Upper lobe of left lung (tissue), 6 donors: ENCODE data around the gene HEG1. TPM values are rescaled to one million over a fixed set of nuclear protein-coding genes. Genes with fewer than 3 reads are reported as not detected.

ENCODE experiments used
- ATAC-seq, 2 donors: fragments of 200-7000 bp; cut with Tn5 transposase; one replicate each; pipeline ENCODE4 v1.9.1; 2022; ENCODE audit warnings: mild to moderate bottlenecking in 2 of 2, moderate library complexity in 2 of 2; ENCODE audit not compliant: low FRiP score in 2 of 2
- DNase-seq, 2 donors: peaks; one replicate each; pipeline ENCODE4 v3.0.0-alpha.2; 2019 to 2020
- H3K27ac ChIP-seq, 4 donors: fragments of 200-600 bp; sonication (generic); one replicate each; pipeline ENCODE4 v1.5.1; 2016 to 2019
- H3K27me3 ChIP-seq, 4 donors: fragments of 200-600 bp; sonication (generic); one replicate each; pipeline ENCODE4 v1.5.1; 2017 to 2019
- H3K36me3 ChIP-seq, 4 donors: fragments of 200-600 bp; sonication (generic); one replicate each; pipeline ENCODE4 v1.5.1; 2016 to 2019
- H3K4me1 ChIP-seq, 4 donors: fragments of 200-600 bp; sonication (generic); one replicate each; pipeline ENCODE4 v1.5.1; 2018 to 2019
- H3K4me3 ChIP-seq, 4 donors: fragments of 200-600 bp; sonication (generic); one replicate each; pipeline ENCODE4 v1.5.1; 2017 to 2019; ENCODE audit warnings: mild to moderate bottlenecking in 2 of 4, moderate library complexity in 1 of 4
- H3K9me3 ChIP-seq, 4 donors: fragments of 200-600 bp; sonication (generic); one replicate each; pipeline ENCODE4 v1.5.1; 2018 to 2019
- CTCF ChIP-seq, 6 experiments: fragments of 450-650 bp in 4 of 6; fragments of 200-600 bp in 2 of 6; sonication (generic) in 2 of 6; IDR thresholded peaks; one replicate each; pipeline ENCODE4 v1.5.1; 2016 to 2019; ENCODE audit warnings: antibody characterized with exemption in 6 of 6
- EP300 ChIP-seq, 4 donors: sonication (generic); formaldehyde crosslinking; IDR thresholded peaks; one replicate each; pipeline ENCODE4 v1.5.1; 2017; ENCODE audit warnings: antibody characterized with exemption in 4 of 4, control low read depth in 2 of 4
- POLR2A ChIP-seq, 4 donors: fragments of 450-650 bp; IDR thresholded peaks; one replicate each; pipeline ENCODE4 v1.5.1; 2016 to 2017; ENCODE audit warnings: antibody characterized with exemption in 4 of 4, mild to moderate bottlenecking in 2 of 4
- POLR2AphosphoS5 ChIP-seq, 2 donors: sonication (generic); formaldehyde crosslinking; IDR thresholded peaks; one replicate each; pipeline ENCODE4 v1.5.1; 2017; ENCODE audit warnings: antibody characterized with exemption in 2 of 2
- WGBS, 2 donors: methylation state at CpG; one replicate each; pipeline ENCODE4 v1.1.5; 2017 to 2018; 5-methylcytosine and 5-hydroxymethylcytosine counted together
- total RNA-seq, 6 donors: library from RNA; depleted of rRNA in 4 of 6; stranded (reverse); fragments of >200 nt in 4 of 6; gene quantifications; one replicate each; pipeline versions ENCODE4 v1.1.0 to v1.2.1, GENCODE V29; 2016 to 2021
- donor health status: DM: no; HTN: no; CAD: no; lungs with moderate emphysema.
- donor health status: DM: no; HTN: yes; CAD: no; lungs with severe emphysema.

Gene HEG1
- total RNA-seq, 6 donors from 2014 or later = 45.1 to 168 (median 100) TPM

- ATAC-seq = peak in 1 of 2 donors; percentile 84
- 42 to 50% methylated on average over 4 of the region's 4 CpGs for WGBS, 2 donors
- TF ChIP-seq POLR2AphosphoS5 (IDR thresholded peaks at IDR 0.05) = peak; percentile 25 to 39
- TF ChIP-seq CTCF (IDR thresholded peaks at IDR 0.05) = no peak
- TF ChIP-seq POLR2A (IDR thresholded peaks at IDR 0.05) = no peak
- no peak for TF ChIP-seq EP300 (IDR thresholded peaks at IDR 0.05)
- no peaks in the 10 kb centered on the region for H3K27me3 ChIP-seq
- H3K4me3 ChIP-seq = no peak overlapping the region
- peak overlapping the region; percentile 67 to 89 (median 79) for H3K27ac ChIP-seq
- H3K9me3 ChIP-seq = no peaks in the 10 kb centered on the region
- H3K4me1 ChIP-seq = peaks cover 25 to 52% (median 46%) of the 10 kb centered on the region in 4 donors
- peaks cover 0 to 46% (median 7%) of the 10 kb centered on the region in 4 donors for H3K36me3 ChIP-seq
- no peak for DNase-seq
Measured at GRCh38 chr3:124985349-124985748, 70.4 kb downstream of the HEG1 start.

GRCh38 chr3:124984754-124985153, 71.0 kb downstream of the HEG1 start:
- 87% methylated on average over 3 of the region's 3 CpGs for WGBS, 2 donors
- Histone ChIP-seq H3K4me3 (no peak overlapping the region), H3K27ac (peak overlapping the region; percentile 67 to 89 (median 79)), H3K36me3 (peaks cover 0 to 40% (median 2%) of the 10 kb centered on the region in 4 donors), H3K27me3 (no peaks in the 10 kb centered on the region), H3K4me1 (peaks cover 25 to 58% (median 49%) of the 10 kb centered on the region in 4 donors), H3K9me3 (no peaks in the 10 kb centered on the region)
- ATAC-seq = no peak
- TF ChIP-seq POLR2AphosphoS5 (IDR thresholded peaks at IDR 0.05) (no peak), CTCF (IDR thresholded peaks at IDR 0.05) (no peak), POLR2A (IDR thresholded peaks at IDR 0.05) (no peak), EP300 (IDR thresholded peaks at IDR 0.05) (no peak)
- no peak for DNase-seq

- 46 to 59% methylated on average over 2 of the region's 2 CpGs for WGBS, 2 donors
- Histone ChIP-seq H3K9me3 (no peaks in the 10 kb centered on the region), H3K27me3 (no peaks in the 10 kb centered on the region), H3K36me3 (peaks cover 0 to 30% (median 2%) of the 10 kb centered on the region in 4 donors), H3K4me3 (no peak overlapping the region), H3K27ac (peak overlapping the region; percentile 8 to 89 (median 64)), H3K4me1 (peaks cover 25 to 59% (median 49%) of the 10 kb centered on the region in 4 donors)
- ATAC-seq (no peak), DNase-seq (no peak)
- peak; percentile 25 to 38 for TF ChIP-seq POLR2AphosphoS5 (IDR thresholded peaks at IDR 0.05)
- no peak for TF ChIP-seq EP300 (IDR thresholded peaks at IDR 0.05)
Measured at GRCh38 chr3:124982855-124983254, 72.9 kb downstream of the HEG1 start.

GRCh38 chr3:124981472-124981871, 74.3 kb downstream of the HEG1 start:
- TF ChIP-seq POLR2A (IDR thresholded peaks at IDR 0.05) (no peak), EP300 (IDR thresholded peaks at IDR 0.05) (no peak), CTCF (IDR thresholded peaks at IDR 0.05) (no peak), POLR2AphosphoS5 (IDR thresholded peaks at IDR 0.05) (no peak)
- DNase-seq (no peak), ATAC-seq (no peak)
- Histone ChIP-seq H3K27ac (peak overlapping the region in 2 of 4 donors; percentile 62 to 89), H3K4me1 (peaks cover 25 to 51% (median 41%) of the 10 kb centered on the region in 4 donors), H3K9me3 (no peaks in the 10 kb centered on the region), H3K27me3 (no peaks in the 10 kb centered on the region), H3K4me3 (no peak overlapping the region), H3K36me3 (peaks cover 0 to 34% (median 2%) of the 10 kb centered on the region in 4 donors)
- 43 to 56% methylated on average over 4 to 5 of the region's 5 CpGs for WGBS, 2 donors

- WGBS, 2 donors = 96 to 98% methylated on average over 7 of the region's 7 CpGs
- Histone ChIP-seq H3K27me3 (no peaks in the 10 kb centered on the region), H3K36me3 (peaks cover 0 to 45% (median 2%) of the 10 kb centered on the region in 4 donors), H3K4me3 (no peak overlapping the region), H3K4me1 (peaks cover 10 to 26% (median 16%) of the 10 kb centered on the region in 4 donors), H3K9me3 (no peaks in the 10 kb centered on the region), H3K27ac (no peak overlapping the region)
- TF ChIP-seq POLR2A (IDR thresholded peaks at IDR 0.05) = no peak
- TF ChIP-seq CTCF (IDR thresholded peaks at IDR 0.05) = no peak
- ATAC-seq = no peak
- DNase-seq = no peak
Measured at GRCh38 chr3:124978627-124979026, 77.2 kb downstream of the HEG1 start.
